Lung (tissue), 12 donors: Measurements from ENCODE around the gene ANTKMT. TPM values are rescaled to one million over a fixed set of nuclear protein-coding genes. Genes with fewer than 3 reads are reported as not detected.

Experiments
- ATAC-seq: fragments of 200-7000 bp; cut with Tn5 transposase; one replicate; pipeline ENCODE4 v1.9.1; 2020; ENCODE audit warnings: moderate number of reproducible peaks; ENCODE audit not compliant: insufficient read depth, low FRiP score
- DNase-seq, 3 donors: peaks; one replicate each; pipeline ENCODE4 v3.0.0-alpha.2; 2013 to 2017
- H3K27ac ChIP-seq, 2 donors: one replicate each; pipeline ENCODE4 v1.5.1; 2013; ENCODE audit warnings: mild to moderate bottlenecking in 2 of 2, moderate library complexity in 2 of 2, control low read depth in 1 of 2, inconsistent platforms in 1 of 2, low read depth in 1 of 2, low read length in 1 of 2
- H3K27me3 ChIP-seq, 3 donors: one replicate each; pipeline ENCODE4 v1.5.1; 2013; ENCODE audit warnings: low read length in 2 of 3; ENCODE audit not compliant: control insufficient read depth in 3 of 3, insufficient read depth in 3 of 3
- H3K36me3 ChIP-seq, 4 donors: one replicate each; pipeline ENCODE4 v1.5.1; 2013; ENCODE audit warnings: low read length in 4 of 4, mild to moderate bottlenecking in 1 of 4, moderate library complexity in 1 of 4; ENCODE audit not compliant: control insufficient read depth in 4 of 4, insufficient read depth in 4 of 4
- H3K4me1 ChIP-seq, 5 donors: one replicate each; pipeline ENCODE4 v1.5.1; 2013; ENCODE audit warnings: low read length in 5 of 5, mild to moderate bottlenecking in 2 of 5, moderate library complexity in 1 of 5; ENCODE audit not compliant: control insufficient read depth in 5 of 5, insufficient read depth in 5 of 5
- H3K4me3 ChIP-seq: one replicate; pipeline ENCODE4 v1.5.1; 2013; ENCODE audit warnings: mild to moderate bottlenecking, control low read depth, moderate library complexity
- H3K9ac ChIP-seq, 2 donors: one replicate each; pipeline ENCODE4 v1.5.1; 2013; ENCODE audit warnings: low read length in 2 of 2, control low read depth in 1 of 2; ENCODE audit not compliant: insufficient read depth in 1 of 2
- H3K9me3 ChIP-seq, 4 donors: one replicate each; pipeline ENCODE4 v1.5.1; 2013; ENCODE audit warnings: low read length in 3 of 4, mild to moderate bottlenecking in 1 of 4, moderate library complexity in 1 of 4; ENCODE audit not compliant: control insufficient read depth in 4 of 4, insufficient read depth in 3 of 4
- CTCF ChIP-seq: IDR thresholded peaks from 2 replicates; pipeline ENCODE4 v1.5.1; 2012; ENCODE audit warnings: mild to moderate bottlenecking; ENCODE audit errors: control extremely low read depth, extremely low read depth
- WGBS, 2 donors: extraction: QIAGEN DNeasy Blood & Tissue Kit; methylation state at CpG; one replicate each; pipeline ENCODE4 v1.1.7; 2013; 5-methylcytosine and 5-hydroxymethylcytosine counted together
- polyA plus RNA-seq, 2 donors: library from polyadenylated mRNA; stranded (reverse); fragments of 200-250 nt; gene quantifications; one replicate each; pipeline ENCODE4 v1.2.1, GENCODE V29; 2013
- total RNA-seq, 2 donors: library from RNA; depleted of rRNA in 1 of 2; stranded (reverse); fragments of >200 nt in 1 of 2; gene quantifications; one replicate each; pipeline ENCODE4 v1.2.1, GENCODE V29; 2014 to 2021
- donor health status: control.
- donor health status: control.
- donor health status: Bipolar disorder and iron deficiency.
- donor health status: healthy.
- donor health status: DM: yes; HTN: yes; CAD: no.

The ANTKMT gene
- total and polyA plus RNA-seq, 4 donors, result 9.2 to 65.7 (median 45.9) TPM

GRCh38 chr16:756428-756827, 35.5 kb downstream of the ANTKMT start:
- no peak overlapping the region for H3K4me3 ChIP-seq
- no peaks in the 10 kb centered on the region for H3K27me3 ChIP-seq
- H3K9me3 ChIP-seq, result peaks cover 0 to 3% (median 0%) of the 10 kb centered on the region in 4 donors
- no peaks in the 10 kb centered on the region for H3K36me3 ChIP-seq
- peaks cover 0 to 8% (median 2%) of the 10 kb centered on the region in 5 donors for H3K4me1 ChIP-seq
- ATAC-seq, result no peak
- no peak for DNase-seq
- TF ChIP-seq CTCF, result no peak
- 91 to 93% methylated on average over 5 of the region's 5 CpGs for WGBS, 2 donors
- H3K9ac ChIP-seq, result no peak overlapping the region
- H3K27ac ChIP-seq, result no peak overlapping the region

GRCh38 chr16:759110-759910, 38.4 kb downstream of the ANTKMT start:
- Histone ChIP-seq H3K4me3 (no peak overlapping the region), H3K36me3 (no peaks in the 10 kb centered on the region), H3K9ac (no peak overlapping the region), H3K27me3 (no peaks in the 10 kb centered on the region), H3K9me3 (peaks cover 0 to 3% (median 0%) of the 10 kb centered on the region in 4 donors), H3K4me1 (peaks cover 0 to 5% (median 2%) of the 10 kb centered on the region in 5 donors), H3K27ac (peak overlapping the region in 1 of 2 donors; percentile 84)
- no peak for TF ChIP-seq CTCF
- peak; percentile 36 for ATAC-seq
- DNase-seq, result peak; percentile 70 to 86 (median 79)
- WGBS, 2 donors, result 73 to 83% methylated on average over 34 of the region's 34 CpGs

GRCh38 chr16:760065-760464, 39.1 kb downstream of the ANTKMT start:
- ATAC-seq (no peak), DNase-seq (no peak)
- peaks cover 0 to 3% (median 0%) of the 10 kb centered on the region in 4 donors for H3K9me3 ChIP-seq
- H3K27ac ChIP-seq, result peak overlapping the region in 1 of 2 donors; percentile 84
- no peak for TF ChIP-seq CTCF
- no peaks in the 10 kb centered on the region for H3K36me3 ChIP-seq
- WGBS, 2 donors, result 55 to 76% methylated on average over 14 to 15 of the region's 15 CpGs
- no peaks in the 10 kb centered on the region for H3K27me3 ChIP-seq
- no peak overlapping the region for H3K4me3 ChIP-seq
- peaks cover 0 to 5% (median 2%) of the 10 kb centered on the region in 5 donors for H3K4me1 ChIP-seq
- no peak overlapping the region for H3K9ac ChIP-seq
